Measurements from ENCODE around the gene DGKD.
A peak's percentile ranks its signal among the peaks of the same experiment; 100 is the strongest.
"Not testable (repeated sequence)": the region's sequence is repeated elsewhere in the genome, so short reads cannot be mapped to it uniquely, and the experiment has no call there.

Gene DGKD

GRCh38 chr2:233365861-233366520 is 11.7 kb downstream of the DGKD start:
- no peak for DNase-seq

GRCh38 chr2:233367586-233367985 is 13.3 kb downstream of the DGKD start:
- DNase-seq = no peak

GRCh38 chr2:233368756-233369155 is 14.5 kb downstream of the DGKD start:
- DNase-seq = no peak

- DNase-seq = no peak
Observed at GRCh38 chr2:233369462-233369861, 15.2 kb downstream of the DGKD start.

- no peak for DNase-seq
Observed at GRCh38 chr2:233369897-233370685, 15.8 kb downstream of the DGKD start.

- no peak for DNase-seq
Observed at GRCh38 chr2:233371641-233372040, 17.3 kb downstream of the DGKD start.

GRCh38 chr2:233372855-233373254 is 18.6 kb downstream of the DGKD start:
- no peak for DNase-seq

- DNase-seq = no peak
Observed at GRCh38 chr2:233373316-233373715, 19.0 kb downstream of the DGKD start.

- not testable (repeated sequence) for DNase-seq
Observed at GRCh38 chr2:233374776-233375175, 20.5 kb downstream of the DGKD start.

GRCh38 chr2:233375490-233376314 is 21.4 kb downstream of the DGKD start:
- no peak for DNase-seq

- no peak for DNase-seq
Observed at GRCh38 chr2:233379034-233379433, 24.7 kb downstream of the DGKD start.

- DNase-seq = no peak
Observed at GRCh38 chr2:233379441-233379840, 25.1 kb downstream of the DGKD start.

GRCh38 chr2:233380132-233380895 is 26.0 kb downstream of the DGKD start:
- DNase-seq = no peak

- DNase-seq = no peak
Observed at GRCh38 chr2:233380995-233381637, 26.8 kb downstream of the DGKD start.

- no peak for DNase-seq
Observed at GRCh38 chr2:233381638-233381995, 27.3 kb downstream of the DGKD start.

GRCh38 chr2:233384015-233384414 is 29.7 kb downstream of the DGKD start:
- DNase-seq = no peak

- DNase-seq = no peak
Observed at GRCh38 chr2:233384811-233385488, 30.7 kb downstream of the DGKD start.

GRCh38 chr2:233385489-233386044 is 31.3 kb downstream of the DGKD start:
- peak; percentile 59 for DNase-seq

- no peak for DNase-seq
Observed at GRCh38 chr2:233386382-233387041, 32.2 kb downstream of the DGKD start.

GRCh38 chr2:233387225-233387624 is 32.9 kb downstream of the DGKD start:
- no peak for DNase-seq

Measured in CD4-positive, alpha-beta T cell treated with Interleukin-4 for 4 hours (primary cell).